GM10248 (cell line): ENCODE data around the gene NUMA1.

Source experiments
- CTCF ChIA-PET: fragments of 300-600 bp; sonication (Branson Sonifier 250); formaldehyde crosslinking; extraction: SDS; loops from one replicate; lab custom pipeline; 2021; ENCODE audit warnings: antibody characterized with exemption; lab: Yijun Ruan, JAX
- POLR2A ChIA-PET: fragments of 350-650 bp; sonication (Branson Sonifier 250); formaldehyde crosslinking; extraction: SDS; loops from one replicate; lab custom pipeline; 2020; ENCODE audit warnings: antibody characterized with exemption; lab: Yijun Ruan, JAX
- DNase-seq: peaks from one replicate; pipeline ENCODE4 v3.0.0; 2012; ENCODE audit errors: extremely low spot score
- TF ChIP-seq, protein P1 (sequence below): IDR thresholded peaks from 2 replicates; pipeline ENCODE4 v1.5.1; 2012; ENCODE audit warnings: mild to moderate bottlenecking, low read depth; ENCODE audit errors: extremely low read depth, missing control alignments, control extremely low read depth

Gene NUMA1

DNA sequence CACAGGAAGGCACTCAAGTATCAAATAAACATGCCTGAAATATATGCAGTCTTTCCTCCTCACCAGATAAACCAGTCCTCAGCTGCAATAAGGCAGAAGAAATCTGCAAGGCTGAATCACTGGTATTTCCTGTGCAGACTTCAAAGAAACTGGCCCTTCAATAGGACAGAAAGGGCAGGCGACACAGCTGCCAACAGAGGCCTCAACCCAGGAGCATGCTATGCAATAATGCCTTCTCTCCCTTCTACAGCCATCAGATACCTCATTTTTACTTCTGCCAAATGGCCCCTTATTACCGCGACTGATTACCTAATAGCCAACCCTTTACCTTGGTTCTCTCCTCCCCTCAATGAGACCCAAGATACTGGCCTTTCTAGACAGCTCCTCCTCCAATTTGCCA is 8.0 kb downstream of the NUMA1 start:
- ChIA-PET POLR2A (no interaction called here), CTCF (interaction anchor here (1.0 to 2.6 kb wide), 6 partner anchors 15 to 362 kb away, joined by 3 to 11 read pairs (median 4); partner anchors contain the start of gene CLPB)
- TF ChIP-seq, protein P1, sequence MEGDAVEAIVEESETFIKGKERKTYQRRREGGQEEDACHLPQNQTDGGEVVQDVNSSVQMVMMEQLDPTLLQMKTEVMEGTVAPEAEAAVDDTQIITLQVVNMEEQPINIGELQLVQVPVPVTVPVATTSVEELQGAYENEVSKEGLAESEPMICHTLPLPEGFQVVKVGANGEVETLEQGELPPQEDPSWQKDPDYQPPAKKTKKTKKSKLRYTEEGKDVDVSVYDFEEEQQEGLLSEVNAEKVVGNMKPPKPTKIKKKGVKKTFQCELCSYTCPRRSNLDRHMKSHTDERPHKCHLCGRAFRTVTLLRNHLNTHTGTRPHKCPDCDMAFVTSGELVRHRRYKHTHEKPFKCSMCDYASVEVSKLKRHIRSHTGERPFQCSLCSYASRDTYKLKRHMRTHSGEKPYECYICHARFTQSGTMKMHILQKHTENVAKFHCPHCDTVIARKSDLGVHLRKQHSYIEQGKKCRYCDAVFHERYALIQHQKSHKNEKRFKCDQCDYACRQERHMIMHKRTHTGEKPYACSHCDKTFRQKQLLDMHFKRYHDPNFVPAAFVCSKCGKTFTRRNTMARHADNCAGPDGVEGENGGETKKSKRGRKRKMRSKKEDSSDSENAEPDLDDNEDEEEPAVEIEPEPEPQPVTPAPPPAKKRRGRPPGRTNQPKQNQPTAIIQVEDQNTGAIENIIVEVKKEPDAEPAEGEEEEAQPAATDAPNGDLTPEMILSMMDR: no peak
- no peak for DNase-seq

DNA sequence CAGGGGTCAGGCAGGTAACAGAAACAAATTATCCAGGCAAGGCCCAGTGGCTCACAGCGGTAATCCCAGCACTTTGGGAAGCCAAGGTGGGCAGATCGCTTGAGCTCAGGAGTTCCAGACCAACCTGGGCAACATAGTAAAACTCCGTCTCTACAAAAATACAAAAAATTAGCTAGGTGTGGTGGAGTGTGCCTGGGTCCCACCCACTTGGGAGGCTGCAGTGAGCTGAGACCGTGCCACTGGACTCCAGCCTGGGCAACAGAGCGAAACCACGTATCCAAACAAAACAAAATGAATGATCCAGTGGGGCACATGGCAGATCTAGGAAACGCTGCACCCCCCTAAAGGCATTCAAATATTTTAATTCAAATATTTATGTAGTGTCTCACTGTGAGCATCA is 9.9 kb downstream of the NUMA1 start:
- ChIA-PET CTCF (interaction anchor here (1.4 to 3.1 kb wide), 4 partner anchors 8 to 139 kb away, joined by 3 to 14 read pairs (median 8); no protein-coding TSS in a partner anchor), POLR2A (no interaction called here)
- TF ChIP-seq, protein P1: no peak
- no peak for DNase-seq

DNA sequence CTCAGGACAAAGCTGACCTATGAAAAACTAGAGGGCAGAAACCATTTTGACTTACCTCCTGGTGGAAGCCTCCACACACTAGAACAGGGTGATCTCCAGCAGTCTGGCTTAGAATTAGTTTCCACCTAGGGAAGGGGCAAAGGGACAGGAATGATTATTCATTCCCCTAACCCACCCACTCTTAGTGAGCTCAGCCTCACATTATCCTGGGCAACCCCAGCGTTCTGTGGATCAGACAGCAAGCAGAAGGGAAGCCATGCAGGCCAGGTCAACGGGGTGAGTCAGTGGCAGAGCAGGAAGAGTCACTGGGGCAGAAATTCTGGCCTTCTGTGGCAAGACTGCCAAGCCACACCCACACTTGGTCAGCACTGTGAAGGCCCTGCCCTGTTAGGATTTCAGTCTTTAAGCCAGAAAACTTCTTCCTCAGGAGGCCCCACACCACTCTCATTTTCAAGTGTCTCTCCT is 10.5 kb downstream of the NUMA1 start:
- DNase-seq: peak; percentile 26
- TF ChIP-seq, protein P1: no peak
- ChIA-PET CTCF (interaction anchor here (0.7 to 3.8 kb wide), 9 partner anchors 8 to 138 kb away, joined by 3 to 21 read pairs (median 6); no protein-coding TSS in a partner anchor), POLR2A (interaction anchor here (0.5 to 1.3 kb wide), 2 partner anchors 29 to 221 kb away, joined by 3 read pairs; no protein-coding TSS in a partner anchor)

DNA sequence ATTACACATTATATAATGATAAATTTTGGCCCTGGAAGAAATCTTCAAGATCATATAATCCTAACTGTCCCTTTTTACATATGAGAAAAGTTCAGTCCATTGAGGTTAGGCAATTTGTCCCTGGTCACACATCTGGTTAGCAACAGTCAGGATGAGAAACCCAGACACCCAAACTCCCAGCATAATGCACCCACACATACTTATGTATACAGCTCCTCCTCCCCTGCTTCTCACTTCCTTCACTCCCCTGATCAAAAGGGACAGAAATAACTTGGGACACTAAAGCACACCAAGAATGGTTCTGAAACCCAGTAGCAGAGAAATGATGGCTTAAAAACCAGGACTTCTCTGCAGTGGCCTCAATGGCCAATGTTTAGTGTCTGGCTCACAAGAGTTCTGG is 11.1 kb downstream of the NUMA1 start:
- CTCF ChIA-PET: interaction anchor here (0.7 to 3.8 kb wide), 11 partner anchors 8 to 345 kb away, joined by 3 to 21 read pairs (median 4); no protein-coding TSS in a partner anchor
- POLR2A ChIA-PET: interaction anchor here (0.5 to 1.3 kb wide), 3 partner anchors 28 to 221 kb away, joined by 3 read pairs; no protein-coding TSS in a partner anchor
- TF ChIP-seq, protein P1: no peak
- DNase-seq: peak; percentile 35

DNA sequence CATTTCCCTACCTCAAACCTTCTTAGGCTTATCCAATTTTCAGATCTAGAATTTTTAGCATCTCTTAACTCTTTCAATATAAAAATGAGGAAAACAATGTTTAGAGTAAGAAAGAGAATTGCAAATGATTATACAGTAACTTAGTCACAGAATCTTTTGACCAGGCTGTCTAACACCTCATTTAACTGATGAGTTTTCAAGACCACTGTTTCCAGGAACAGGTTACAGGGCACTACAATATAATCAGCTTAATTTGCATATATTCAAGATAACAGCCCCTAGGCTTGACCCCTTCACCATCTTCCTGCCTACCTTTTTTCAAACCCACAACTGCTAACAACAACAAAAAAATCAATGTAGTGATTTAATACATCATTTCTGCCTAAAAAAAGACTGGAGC is 12.7 kb downstream of the NUMA1 start:
- CTCF ChIA-PET: interaction anchor here (0.8 to 3.8 kb wide), 11 partner anchors 9 to 364 kb away, joined by 3 to 21 read pairs (median 7); no protein-coding TSS in a partner anchor
- TF ChIP-seq, protein P1: no peak
- POLR2A ChIA-PET: no interaction called here
- DNase-seq: no peak

DNA sequence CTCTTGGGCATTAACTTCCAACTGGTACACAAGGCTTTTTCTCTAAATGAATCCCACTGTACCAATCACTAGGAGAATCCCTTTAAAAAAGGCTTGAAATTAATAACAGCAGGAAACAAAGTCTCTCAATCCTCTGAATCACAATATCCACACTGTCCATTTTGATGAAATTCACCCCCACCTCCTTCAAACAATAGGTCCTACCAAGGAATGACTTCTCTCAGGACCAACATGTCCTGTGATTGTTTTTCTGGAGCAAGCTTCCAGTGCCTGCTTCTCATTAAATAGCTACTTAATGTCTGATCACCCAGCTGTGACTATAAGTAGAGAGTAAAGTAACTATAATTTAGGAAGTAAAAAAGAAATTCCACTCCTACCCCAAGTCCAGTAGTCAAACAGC is 13.1 kb downstream of the NUMA1 start:
- TF ChIP-seq, protein P1: no peak
- POLR2A ChIA-PET: no interaction called here
- CTCF ChIA-PET: interaction anchor here (0.8 to 3.8 kb wide), 10 partner anchors 9 to 364 kb away, joined by 3 to 21 read pairs (median 7); no protein-coding TSS in a partner anchor
- DNase-seq: no peak
